ENCODE data around the gene EMP2.
"Not testable (repeated sequence)": the region's sequence is repeated elsewhere in the genome, so short reads cannot be mapped to it uniquely, and the experiment has no call there.

The EMP2 gene, protein sequence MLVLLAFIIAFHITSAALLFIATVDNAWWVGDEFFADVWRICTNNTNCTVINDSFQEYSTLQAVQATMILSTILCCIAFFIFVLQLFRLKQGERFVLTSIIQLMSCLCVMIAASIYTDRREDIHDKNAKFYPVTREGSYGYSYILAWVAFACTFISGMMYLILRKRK

DNA sequence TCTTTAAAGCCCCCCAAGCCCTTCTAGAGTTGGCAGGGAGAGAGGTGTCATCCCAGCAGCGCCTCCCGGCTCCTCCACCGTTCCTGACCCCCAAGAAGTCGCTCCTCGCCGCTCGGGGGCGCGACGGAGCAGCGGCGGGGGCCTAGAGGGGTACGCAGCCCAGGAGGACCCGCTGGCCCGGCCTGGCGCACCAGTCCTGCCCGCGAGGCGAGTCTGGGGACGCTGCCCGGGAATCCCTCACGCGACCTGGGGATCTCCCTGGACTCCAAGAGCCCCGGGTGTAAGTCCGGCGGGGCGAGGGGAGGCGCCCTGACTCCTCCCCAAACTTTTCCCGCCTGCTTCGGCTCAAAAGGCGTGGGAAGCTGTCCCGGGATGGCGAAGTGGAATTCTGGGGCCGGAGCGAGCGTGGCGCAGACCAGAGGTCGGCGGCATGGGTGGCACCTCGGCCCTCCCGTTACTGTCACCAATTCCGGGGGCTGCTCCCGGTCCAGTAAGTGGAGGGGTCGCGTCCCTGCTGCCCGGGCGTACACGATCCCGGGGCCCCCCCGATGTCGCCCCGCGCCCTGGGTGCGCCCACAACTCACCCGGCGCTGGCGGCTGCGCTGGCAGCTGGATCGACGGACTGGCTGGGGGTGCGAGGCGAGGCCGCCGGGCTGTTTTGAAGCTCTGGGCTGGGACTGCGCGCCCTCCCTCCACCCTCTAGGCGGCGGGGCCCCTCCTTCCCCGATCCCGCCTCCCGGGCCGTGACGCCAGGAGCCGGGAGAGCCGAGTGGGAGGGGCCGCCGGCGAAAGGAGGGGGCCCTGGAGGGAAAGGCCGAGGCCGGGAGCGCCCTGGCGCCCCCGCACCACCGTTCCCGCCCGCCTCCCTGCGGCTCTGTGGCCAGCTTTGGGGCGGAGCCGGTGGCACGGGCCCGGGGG, at the start of gene EMP2:
Gene EMP2, minus strand, starts transcription at position 634 of the 918 bp plus-strand sequence. CDS start 32,981 bp downstream, outside the sequence.
- DNase-seq = peak; percentile 89

DNA sequence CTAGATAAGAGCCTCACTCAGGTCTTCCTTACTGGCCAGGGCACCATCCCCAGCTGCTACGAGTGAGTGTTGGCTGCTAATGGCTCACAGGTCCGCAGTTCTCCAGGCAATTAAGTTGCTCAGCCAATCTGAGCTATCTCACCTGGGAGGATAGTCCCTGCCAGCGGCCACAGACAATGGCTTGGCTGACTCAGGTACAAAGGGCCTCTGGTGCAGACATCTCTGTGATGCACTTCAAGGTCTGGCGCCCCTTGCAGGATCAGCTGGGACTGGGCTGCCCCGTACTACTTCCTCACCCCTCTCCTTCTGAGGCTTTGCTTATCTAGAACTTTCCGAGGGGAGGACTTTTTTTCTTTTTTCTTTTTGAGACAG, 49.2 kb upstream of the EMP2 start:
- peak; percentile 90 for DNase-seq

DNA sequence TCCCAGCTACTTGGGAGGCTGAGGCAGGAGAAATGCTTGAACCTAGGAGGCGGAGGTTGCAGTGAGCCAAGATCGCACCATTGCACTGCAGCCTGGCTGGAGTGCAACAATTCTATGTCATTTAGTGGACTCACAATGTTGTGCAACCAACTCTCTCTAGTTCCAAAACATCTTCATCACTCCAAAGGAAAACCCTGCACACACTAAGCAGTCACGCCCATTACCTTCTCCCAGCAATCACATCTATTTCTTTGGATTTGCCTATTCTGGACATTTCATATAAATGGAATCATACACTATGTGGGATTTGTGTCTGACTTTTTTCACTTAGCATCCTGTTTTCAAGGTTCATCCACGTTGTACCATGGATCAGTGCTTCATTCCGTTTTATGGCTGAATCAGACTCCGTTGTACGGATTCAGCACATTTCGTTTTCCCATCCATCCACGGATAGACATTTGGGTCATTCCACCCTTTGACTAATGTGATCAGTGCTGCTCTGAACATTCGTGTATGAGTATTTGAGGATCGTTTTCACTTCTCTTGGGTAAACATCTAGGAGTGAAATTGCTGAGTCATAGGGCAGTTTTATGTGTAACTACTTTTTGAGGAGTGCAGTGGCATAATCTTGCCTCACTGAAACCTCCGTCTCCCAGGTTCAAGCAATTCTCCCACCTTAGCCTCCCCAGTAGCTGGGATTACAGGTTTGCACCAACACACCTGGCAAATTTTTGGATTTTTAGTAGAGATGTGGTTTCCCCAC, 45.4 kb upstream of the EMP2 start:
- DNase-seq = no peak

DNA sequence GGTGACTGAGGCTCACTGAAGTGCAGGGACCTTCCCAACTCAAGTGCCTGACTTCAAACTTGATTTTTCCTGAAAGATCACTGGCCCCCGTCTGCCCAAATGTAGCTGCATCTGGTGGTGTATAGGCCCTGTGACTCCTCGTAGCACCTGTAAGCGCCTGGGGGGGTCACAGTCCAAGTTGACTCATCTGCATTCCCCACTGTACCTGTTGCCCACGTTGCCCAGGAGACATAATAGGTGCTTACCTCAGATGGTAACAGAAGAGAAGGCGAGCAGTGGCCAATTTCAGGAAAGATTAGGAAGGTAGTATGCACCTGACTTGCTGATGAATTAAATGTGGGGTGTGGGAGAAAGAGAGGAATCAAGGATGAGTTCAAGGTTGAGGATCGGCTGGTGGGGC, 44.1 kb upstream of the EMP2 start:
- DNase-seq = peak; percentile 62

DNA sequence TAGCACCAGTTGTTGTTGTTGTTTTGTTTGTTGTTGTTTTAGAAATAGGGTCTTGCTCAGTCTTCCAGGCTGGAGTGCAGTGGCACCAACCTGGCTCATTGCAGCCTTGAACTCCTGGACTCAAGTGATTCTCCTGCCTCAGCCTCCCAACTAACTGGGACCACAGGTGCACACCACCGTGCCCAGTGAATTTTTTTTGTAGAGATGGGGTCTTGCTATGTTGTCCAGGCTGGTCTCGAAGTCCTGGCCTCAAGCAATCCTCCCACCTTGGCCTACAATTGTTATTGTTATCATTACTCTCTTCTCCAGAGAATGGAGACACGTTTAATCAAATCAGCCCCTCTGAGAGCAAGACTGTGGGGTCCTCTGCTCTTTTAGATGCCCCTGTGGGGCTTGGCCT, 42.7 kb upstream of the EMP2 start:
- DNase-seq = no peak

DNA sequence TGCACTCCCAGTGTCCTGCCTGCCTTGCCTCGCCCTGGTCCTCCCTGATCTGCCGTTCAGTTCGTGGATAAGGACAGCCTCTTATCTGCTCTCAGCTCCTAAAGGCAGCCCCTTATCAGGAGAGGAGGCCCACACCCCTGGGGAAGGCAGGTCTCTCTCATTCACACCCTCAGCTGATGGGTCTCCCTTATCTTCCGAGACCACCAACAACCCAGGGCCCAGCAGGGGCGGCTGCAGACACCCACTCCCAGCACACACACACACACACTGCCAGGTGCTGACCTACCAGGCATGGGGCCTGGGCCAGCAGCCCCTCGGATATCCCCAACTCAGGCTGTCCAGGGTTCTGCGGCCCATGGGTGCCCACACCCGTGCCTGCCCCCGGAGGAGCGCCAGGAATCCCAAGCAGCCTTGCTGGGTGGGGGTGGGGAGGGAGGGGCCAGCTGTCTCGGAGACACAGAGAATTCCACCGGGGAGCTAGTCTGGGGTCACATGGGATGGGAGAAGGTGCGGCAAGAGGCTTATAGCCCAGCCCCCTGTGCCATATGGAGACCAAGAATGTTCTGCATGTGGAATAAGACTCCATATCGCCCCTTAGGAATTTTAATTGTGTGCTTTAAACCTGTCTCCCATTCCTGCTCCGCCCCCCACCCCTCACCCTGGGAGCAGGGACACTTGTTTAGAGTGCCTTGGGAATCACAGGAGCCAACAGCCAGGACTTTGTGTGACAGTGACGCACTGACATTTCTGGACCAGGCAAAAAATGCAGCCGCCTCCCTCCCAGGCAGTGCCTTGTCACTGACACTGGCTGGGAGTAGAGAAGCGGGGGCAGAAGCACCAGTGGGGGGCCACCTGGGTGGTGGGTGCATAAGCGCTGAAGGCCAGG, 41.9 kb upstream of the EMP2 start:
- peak; percentile 92 for DNase-seq

DNA sequence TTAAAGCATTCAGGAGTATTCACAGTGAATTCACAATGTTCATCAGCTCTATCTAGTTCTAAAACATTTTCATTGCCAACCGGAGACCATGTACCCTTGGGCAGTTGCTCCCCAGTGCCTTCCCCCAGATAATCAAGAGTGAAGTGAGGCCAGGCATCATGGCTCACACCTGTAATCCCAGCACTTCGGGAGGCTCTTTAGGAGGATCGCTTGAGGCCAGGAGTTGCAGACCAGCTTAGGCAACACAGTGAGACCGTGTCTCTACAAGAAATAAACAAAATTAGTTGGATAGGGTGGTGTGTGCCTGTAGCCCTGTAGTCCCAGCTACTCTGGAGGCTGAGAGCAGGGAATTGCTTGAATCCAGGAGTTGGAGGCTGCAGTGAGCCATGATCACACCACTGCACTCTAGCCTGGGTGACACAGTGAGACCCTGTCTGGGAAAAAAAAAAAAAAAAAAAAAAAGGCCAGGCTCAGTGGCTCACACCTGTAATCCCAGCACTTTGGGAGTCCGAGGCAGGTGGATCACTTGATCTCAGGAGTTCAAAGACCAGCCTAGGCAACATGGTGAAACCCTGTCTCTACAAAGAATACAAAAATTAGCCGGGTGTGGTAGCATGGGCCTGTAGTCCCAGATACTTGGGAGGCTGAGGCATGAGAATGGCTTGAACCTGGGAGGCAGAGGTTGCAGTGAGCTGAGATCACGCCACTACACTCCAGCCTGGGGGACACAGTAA, 41.0 kb upstream of the EMP2 start:
- not testable (repeated sequence) for DNase-seq

DNA sequence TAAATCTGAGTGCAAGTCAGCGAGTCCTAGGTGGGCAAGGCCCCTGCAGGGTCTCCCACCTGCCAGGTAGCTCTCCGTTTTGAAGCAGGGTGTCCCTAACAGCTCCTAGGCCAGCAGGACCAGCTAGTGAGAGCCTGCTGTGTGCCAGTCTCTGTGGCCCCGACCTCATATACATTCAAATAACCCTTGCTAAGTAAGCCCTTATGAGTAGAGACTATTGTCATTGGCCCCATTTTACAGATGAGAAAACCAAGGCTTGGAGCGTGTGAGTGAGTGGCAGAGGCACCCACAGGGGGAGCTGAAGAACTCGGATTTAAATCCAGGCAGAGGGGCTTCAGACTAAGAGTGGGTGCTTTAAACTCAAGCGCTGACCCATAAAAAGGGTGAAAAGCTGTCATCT, 39.7 kb upstream of the EMP2 start:
- DNase-seq = no peak

DNA sequence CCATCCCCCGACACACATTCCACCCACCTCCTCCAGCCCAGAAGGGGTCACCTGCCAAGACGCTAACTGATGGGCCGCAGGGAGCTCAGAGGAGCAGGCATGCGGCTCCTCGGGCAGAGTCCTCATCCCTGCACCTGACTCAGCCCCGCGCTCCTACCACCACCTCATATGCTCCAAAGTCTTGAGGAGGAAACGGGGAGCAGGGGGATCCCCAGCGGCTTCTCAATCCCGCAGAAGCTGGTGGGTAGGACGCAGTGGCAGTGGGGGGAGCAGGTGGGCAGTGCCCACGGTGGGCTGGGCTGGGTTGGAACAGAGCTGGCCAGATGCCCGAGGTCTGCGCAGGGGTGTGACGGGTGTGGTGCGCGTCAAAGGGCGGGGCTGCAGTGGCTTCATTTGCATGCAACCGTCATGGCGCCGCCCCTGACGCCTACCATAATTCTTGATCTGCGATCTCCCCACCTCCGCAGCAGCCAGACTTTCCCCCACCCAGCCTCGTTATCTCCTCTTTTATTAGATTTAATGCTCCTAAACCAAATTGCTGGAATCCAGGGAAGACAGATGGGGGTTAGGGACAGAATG, 39.0 kb upstream of the EMP2 start:
- peak; percentile 65 for DNase-seq

DNA sequence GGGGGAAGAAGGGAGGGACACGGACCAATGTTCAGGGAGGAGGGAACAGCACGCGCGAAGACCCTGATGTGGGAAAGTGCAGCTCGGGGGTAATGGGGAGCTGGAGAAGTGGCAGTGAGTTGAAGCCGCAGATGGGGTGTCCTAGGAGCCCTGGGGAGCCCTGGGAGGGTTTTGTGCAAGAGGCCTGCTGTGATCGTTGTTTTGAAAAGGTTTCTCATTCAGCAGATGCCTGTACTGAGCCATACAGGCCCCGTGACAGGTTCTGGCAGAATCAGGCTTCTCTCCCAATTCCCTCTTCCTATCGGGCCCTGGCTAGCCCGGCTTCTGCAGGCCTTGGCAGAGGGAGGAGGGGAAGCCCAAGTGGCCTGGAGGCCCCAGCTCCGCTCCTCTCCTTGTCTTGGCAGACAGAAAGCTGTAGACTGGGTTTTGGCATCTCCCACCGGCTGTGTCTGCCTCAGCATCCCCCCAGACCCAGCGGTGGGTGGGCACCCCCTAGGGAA, 38.4 kb upstream of the EMP2 start:
- no peak for DNase-seq

DNA sequence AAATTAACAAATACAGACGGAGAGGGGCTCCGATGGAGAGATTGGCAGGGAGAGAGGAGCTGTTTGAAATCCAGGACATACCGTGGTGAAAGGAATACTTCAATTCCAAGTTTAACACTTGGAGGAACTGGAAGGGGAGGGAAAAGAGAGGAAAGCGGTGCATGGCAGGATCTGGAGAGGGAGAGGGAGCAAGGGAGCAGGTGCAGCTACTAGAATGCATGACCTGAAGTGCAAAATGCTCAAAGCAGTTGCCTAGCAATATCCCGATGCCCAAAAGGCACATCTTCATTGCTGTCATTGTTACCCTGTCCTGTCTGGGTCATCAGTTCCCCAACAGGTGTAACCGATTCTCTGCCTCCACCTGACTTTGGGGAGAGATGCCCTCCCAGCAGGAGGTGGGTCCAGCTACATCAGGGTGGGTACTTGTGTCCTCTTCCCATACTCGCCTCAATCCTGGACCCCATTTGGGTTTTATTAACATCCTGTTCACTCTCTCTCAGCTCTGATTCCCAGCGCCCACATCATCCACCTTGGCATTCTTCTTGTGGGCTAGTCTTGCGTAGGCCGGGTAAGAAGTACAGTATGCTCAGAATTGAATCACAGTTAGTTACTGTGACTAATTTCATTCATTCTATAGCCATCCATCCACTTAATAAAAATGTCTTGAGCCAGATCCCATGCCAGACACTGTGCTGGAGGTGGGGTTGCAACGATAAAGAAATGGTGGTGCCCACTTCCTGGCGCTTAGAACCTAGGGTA, 37.4 kb upstream of the EMP2 start:
- DNase-seq = no peak

DNA sequence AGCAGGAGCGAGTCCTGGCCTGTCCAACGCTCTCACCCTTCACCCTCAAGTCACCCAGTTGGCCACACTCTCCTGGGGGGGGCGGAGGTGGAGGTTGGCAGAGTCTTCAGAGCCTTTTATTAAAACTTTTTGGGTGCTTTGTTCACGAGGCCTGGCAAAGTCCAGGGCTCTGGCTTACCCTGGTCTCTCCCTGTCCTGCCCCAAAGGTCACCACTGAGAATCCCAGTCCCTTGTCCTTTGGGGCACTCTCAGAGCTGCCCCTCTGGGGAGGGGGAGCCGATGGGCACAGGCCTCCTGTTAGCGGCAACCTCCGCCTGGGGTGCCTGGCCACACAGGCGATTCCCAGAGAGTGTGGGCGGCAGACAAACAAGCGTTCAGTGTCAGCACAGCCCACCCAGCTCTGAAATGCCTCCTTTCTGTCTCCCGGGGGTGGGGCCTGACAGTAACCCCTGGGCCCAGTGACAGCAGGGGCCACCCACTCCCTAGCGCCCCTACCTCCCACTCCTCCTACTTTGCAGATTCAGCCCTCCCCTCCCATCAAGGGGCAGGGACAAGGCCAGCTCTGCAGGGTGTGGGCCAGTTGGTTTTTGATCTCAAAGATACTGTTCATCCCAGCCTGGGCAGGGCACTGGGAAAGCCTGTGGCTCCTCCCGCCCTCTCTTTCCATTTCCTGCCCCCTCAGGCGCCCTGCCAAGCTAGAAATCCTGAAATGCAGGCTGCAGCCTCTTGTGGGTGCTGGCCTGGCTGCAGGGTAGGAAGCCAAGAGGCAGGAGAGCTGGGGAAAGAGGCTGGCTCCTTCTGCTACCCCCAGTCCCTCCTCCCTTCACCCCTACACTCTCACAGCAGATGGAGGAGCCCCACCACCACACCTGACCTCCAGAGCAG, 36.6 kb upstream of the EMP2 start:
- peak; percentile 89 for DNase-seq

DNA sequence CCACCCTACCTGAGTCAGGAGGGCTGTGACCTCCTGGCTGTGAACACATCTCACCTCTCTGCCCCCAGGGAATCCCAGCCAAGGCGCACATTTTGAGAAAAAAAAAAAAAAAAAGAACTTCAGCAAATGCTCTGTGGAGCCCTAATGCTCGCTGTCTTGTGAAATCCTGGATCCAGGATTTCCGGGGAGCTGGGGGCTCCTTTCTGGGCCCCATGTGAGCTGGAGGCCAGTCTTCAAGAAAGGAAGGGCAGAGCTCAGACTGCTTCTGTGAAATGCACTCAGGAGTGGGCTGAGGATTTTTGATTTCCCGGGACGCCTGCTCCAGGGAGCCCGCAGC, 36.0 kb upstream of the EMP2 start:
- DNase-seq = no peak

DNA sequence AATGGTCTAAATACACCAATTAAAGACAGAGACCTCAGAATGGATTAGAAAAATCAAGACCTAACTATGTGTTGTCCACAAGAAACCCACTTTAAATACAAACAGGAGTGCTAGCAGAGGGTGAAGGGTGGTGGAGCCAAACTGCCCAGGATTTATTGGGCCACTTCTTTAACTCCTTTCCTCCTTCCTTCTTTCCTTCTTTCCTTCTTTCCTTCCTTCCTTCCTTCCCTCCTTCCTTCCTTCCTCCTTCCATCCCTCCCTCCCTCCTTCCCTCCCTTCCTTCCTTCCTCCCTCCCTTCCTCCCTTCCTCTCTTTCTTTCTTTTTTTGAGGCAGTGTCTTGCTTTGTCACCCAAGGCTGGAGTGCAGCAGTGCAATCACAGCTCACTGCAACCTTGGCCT, 34.3 kb upstream of the EMP2 start:
- no peak for DNase-seq

DNA sequence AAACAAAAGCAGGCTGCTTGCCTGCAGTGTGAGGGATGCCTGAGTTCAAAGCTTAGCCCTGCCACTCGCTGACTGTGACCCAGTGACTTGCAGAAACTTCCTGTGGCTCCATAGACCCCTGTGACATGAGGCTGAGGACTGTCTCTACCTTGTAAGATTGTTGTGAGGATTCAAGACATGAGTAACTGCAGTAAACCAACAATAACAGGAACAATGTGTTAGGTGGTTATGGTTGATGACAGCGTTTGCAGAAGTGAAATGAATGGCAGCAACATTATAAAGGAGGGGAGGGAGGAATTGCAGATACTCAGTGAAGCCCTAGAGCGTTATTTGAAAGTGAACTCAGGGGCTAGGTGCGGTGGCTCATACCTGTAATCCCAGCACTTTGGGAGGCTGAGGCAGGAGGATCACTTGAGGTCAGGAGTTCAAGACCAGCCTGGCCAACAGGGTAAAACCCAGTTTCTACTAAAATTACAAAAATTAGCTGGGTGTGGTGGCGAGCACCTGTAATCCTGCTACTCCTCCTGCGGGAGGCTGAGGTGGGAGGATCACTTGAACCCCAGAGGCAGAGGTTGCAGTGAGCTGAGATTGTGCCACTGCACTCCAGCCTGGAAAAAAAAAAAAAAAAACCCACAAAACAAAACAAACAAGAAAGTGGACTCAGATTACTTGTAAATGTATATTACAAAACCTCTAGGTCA, 33.5 kb upstream of the EMP2 start:
- no peak for DNase-seq

DNA sequence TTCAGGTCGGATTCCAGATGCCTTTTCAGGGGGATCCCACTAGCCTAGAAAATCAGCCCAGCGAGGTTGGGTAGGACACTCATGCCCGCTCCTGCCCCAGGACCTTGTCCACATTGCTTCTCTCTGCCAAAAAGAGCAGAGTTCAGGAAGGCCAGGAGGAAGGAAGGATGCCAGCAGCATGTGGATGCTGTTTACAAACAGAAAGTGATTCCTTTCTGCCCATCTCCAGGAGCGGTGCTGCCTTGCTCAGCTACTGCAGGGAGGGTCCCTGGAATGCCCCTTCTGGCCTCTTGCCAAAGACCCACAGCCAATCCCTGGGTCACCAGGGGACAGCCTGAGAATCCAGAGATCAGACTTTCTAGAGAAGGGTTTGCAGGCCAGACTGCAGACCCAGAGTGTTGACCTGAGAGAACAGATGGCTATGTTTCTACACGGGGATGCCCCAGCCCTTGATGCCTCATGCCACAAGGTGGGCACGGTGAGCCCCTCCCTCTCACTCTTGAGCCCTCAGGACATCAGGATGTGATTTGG, 32.3 kb upstream of the EMP2 start:
- DNase-seq = no peak

DNA sequence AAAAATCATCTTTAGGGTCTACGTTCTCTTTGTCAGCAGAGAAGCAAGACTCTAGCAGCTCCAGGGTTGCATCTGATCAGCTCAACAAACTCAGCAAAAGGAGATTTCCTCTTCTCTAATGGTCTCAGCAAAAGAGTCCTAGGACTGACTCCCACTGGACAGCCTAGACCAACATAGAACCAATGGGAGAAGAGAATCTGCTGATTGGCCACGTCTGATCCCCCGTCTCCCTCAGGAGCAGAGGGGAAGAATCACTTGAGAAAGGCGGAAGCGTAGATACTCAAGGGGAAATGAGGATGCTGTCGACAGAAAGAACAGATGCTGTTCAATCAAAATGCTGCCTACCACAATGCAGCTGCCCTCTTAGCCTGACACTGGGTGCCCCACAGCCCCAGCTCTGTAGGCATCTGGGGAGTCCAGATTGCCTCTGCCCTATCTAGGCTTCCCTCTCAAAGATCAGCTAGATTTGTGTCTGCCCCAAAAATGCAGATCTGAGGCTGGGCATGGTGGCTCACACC, 31.5 kb upstream of the EMP2 start:
- no peak for DNase-seq

DNA sequence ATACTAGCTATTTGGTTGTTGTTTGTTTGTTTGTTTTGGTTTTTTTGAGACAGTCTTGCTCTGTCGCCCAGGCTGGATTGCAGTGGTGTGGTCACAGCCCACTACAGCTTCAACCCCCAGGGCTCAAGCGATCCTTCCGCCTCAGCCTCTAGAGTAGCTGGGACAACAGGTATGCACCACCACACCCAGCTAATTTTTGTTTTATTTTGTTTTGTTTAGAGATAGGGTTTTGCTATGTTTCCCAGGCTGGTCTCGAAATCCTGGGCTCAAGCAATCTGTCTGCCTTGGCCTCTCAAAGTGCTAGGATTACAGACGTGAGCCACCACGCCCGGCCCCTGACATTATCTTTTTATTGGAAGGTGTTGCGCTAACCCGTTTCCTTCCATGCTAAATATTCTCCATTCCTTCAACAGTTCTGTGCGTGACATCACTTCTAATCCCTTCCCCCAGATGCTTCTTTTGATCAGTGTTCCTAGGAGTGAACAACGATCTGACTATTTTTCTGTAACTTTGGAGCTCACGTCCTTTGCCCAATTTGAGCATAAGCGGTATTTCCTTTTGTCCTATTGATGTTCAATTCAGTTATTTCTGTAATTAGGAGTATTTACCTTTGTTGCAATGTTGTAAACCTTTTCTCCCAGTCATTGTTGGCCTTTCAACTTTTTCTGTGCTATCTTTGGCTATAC, 30.2 kb upstream of the EMP2 start:
- no peak for DNase-seq

All from islet precursor cell (in vitro differentiated cells).